A549 (cell line): ENCODE measurements around the gene RBM12. TPM values are rescaled to one million over a fixed set of nuclear protein-coding genes. Genes with fewer than 3 reads are reported as not detected.

Experiments
- ATAC-seq, 2 experiments: fragments of 200-7000 bp in 1 of 2; fragments of >200 bp in 1 of 2; cut with Nextera tagmentation in 1 of 2; cut with Tn5 transposase in 1 of 2; 3 replicates each; pipeline versions ENCODE4 v1.8.0 to v1.9.1; 2018 to 2020; ENCODE audit warnings: mild to moderate bottlenecking in 1 of 2, moderate library complexity in 1 of 2
- CTCF ChIA-PET: fragments of 300-600 bp; sonication (Branson Sonifier 250); formaldehyde crosslinking; extraction: SDS; loops from one replicate; lab custom pipeline; 2021; ENCODE audit warnings: antibody characterized with exemption, inconsistent platforms; lab: Yijun Ruan, JAX
- POLR2A ChIA-PET: fragments of 350-600 bp; formaldehyde crosslinking; extraction: SDS; loops from one replicate; lab custom pipeline; 2021; ENCODE audit warnings: antibody characterized with exemption, inconsistent platforms; lab: Yijun Ruan, JAX
- DNase-seq, 2 experiments: peaks; one replicate each; pipeline versions ENCODE4 v3.0.0 to v3.0.0-alpha.2; 2011 to 2016; ENCODE audit warnings: low read depth in 1 of 2, low spot score in 1 of 2
- FAIRE-seq: peaks from 2 replicates; lab custom pipeline; 2011; peaks lifted over from hg19 to GRCh38; lab: Jason Lieb, UNC
- H3K27ac ChIP-seq, 2 experiments: fragments of >200 bp; sonication (Bioruptor Twin); formaldehyde crosslinking; 3 replicates each; pipeline ENCODE4 v1.5.1; 2016 to 2017
- H3K4me1 ChIP-seq: fragments of >200 bp; sonication (Bioruptor Twin); formaldehyde crosslinking; 3 replicates; pipeline ENCODE4 v1.6.1; 2016
- H3K4me2 ChIP-seq: fragments of >200 bp; sonication (Bioruptor Twin); formaldehyde crosslinking; 3 replicates; pipeline ENCODE4 v1.6.1; 2016
- H3K4me3 ChIP-seq: fragments of >200 bp; sonication (Bioruptor Twin); formaldehyde crosslinking; 3 replicates; pipeline ENCODE4 v1.5.1; 2016
- H3K9me3 ChIP-seq: fragments of >200 bp; sonication (Bioruptor Twin); formaldehyde crosslinking; 3 replicates; pipeline ENCODE4 v1.6.1; 2016
- CEBPB ChIP-seq, 2 experiments: fragments of >200 bp in 1 of 2; sonication (Bioruptor Twin) in 1 of 2; formaldehyde crosslinking in 1 of 2; IDR thresholded peaks; 2 replicates each; pipeline ENCODE4 v1.6.1; 2012 to 2016
- EHMT2 ChIP-seq: fragments of 200-600 bp; sonication (generic); IDR thresholded peaks from 2 replicates; pipeline ENCODE4 v1.6.1; 2016; ENCODE audit warnings: antibody characterized with exemption, low read depth, mild to moderate bottlenecking, moderate library complexity
- FOSB ChIP-seq: fragments of 250-450 bp; sonication (Bioruptor Pico); IDR thresholded peaks from 2 replicates; pipeline ENCODE4 v1.5.0; 2020; ENCODE audit warnings: mild to moderate bottlenecking, moderate library complexity
- HEYL ChIP-seq: fragments of 250-450 bp; sonication (Bioruptor Pico); IDR thresholded peaks from 2 replicates; pipeline ENCODE4 v1.8.0; 2021; ENCODE audit warnings: mild to moderate bottlenecking, moderate library complexity
- HOXB13 ChIP-seq: fragments of 250-450 bp; sonication (Bioruptor Pico); IDR thresholded peaks from 2 replicates; pipeline ENCODE4 v1.5.0; 2020; ENCODE audit warnings: low read depth, mild to moderate bottlenecking, moderate library complexity
- HOXB5 ChIP-seq: fragments of 250-450 bp; sonication (Bioruptor Pico); IDR thresholded peaks from 2 replicates; pipeline ENCODE4 v1.5.0; 2020; ENCODE audit warnings: mild to moderate bottlenecking, moderate library complexity
- JUNB ChIP-seq: fragments of >200 bp; sonication (Bioruptor Twin); formaldehyde crosslinking; IDR thresholded peaks from 2 replicates; pipeline ENCODE4 v1.6.1; 2016
- MAZ ChIP-seq: fragments of 150-350 bp; IDR thresholded peaks from 2 replicates; pipeline ENCODE4 v1.6.1; 2014; ENCODE audit warnings: antibody characterized with exemption, low read depth, low read length, borderline replicate concordance
- NFE2L2 ChIP-seq: fragments of 150-350 bp; conservative IDR thresholded peaks from 2 replicates; pipeline ENCODE4 v1.6.1; 2014; ENCODE audit warnings: low read length
- NPAS2 ChIP-seq: fragments of 250-450 bp; sonication (Bioruptor Pico); IDR thresholded peaks from 2 replicates; pipeline ENCODE4 v1.8.0; 2022; ENCODE audit warnings: mild to moderate bottlenecking, moderate library complexity, borderline replicate concordance
- POLR2A ChIP-seq: IDR thresholded peaks from 2 replicates; pipeline ENCODE4 v1.6.1; 2012; ENCODE audit warnings: mild to moderate bottlenecking, low read length
- POLR2AphosphoS2 ChIP-seq: conservative IDR thresholded peaks from 2 replicates; pipeline ENCODE4 v1.6.1; 2012; ENCODE audit warnings: low read length, improper control_type of control experiment, inconsistent platforms
- RARB ChIP-seq: fragments of 250-450 bp; sonication (Bioruptor Pico); IDR thresholded peaks from 2 replicates; pipeline ENCODE4 v1.8.0; 2021; ENCODE audit warnings: mild to moderate bottlenecking, moderate library complexity
- RNF2 ChIP-seq: fragments of 200-600 bp; sonication (generic); IDR thresholded peaks from 2 replicates; pipeline ENCODE4 v1.6.1; 2016; ENCODE audit warnings: low read depth, mild to moderate bottlenecking, antibody characterized with exemption, moderate library complexity, borderline replicate concordance
- ZNF302 ChIP-seq: fragments of 250-450 bp; sonication (Bioruptor Pico); IDR thresholded peaks from 2 replicates; pipeline ENCODE4 v1.9.0; 2021; ENCODE audit warnings: inconsistent platforms, mild to moderate bottlenecking, moderate library complexity
- ZSCAN20 ChIP-seq: fragments of 250-450 bp; sonication (Bioruptor Pico); IDR thresholded peaks from 2 replicates; pipeline ENCODE4 v1.8.0; 2022; ENCODE audit warnings: mild to moderate bottlenecking, moderate library complexity
- WGBS: methylation state at CpG from one replicate; pipeline ENCODE4 v1.1.6; 2017; ENCODE audit errors: missing lambda C conversion rate; 5-methylcytosine and 5-hydroxymethylcytosine counted together
- polyA plus RNA-seq, 4 experiments: library from polyadenylated mRNA; depleted of rRNA in 3 of 4; stranded (reverse); fragments of >200 nt; fragmentation: RNase III in 1 of 4; extraction: RNeasy Plus Mini Kit Qiagen cat#74134 plus additional on column Dnase treatment in 1 of 4; gene quantifications; 2 replicates in 3 of 4; 3 replicates in 1 of 4; pipeline ENCODE4 v1.2.3, GENCODE V29; 2011 to 2017
- TF ChIP-seq, protein P1 (sequence below): fragments of 250-450 bp; sonication (Bioruptor Pico); IDR thresholded peaks from 2 replicates; pipeline ENCODE4 v1.5.0; 2021; ENCODE audit warnings: mild to moderate bottlenecking, moderate library complexity, borderline replicate concordance
- TF ChIP-seq, protein P2 (sequence below): fragments of >200 bp; sonication (Bioruptor Twin); formaldehyde crosslinking; IDR thresholded peaks from 3 replicates; pipeline ENCODE4 v1.6.1; 2016
- TF ChIP-seq, protein P3 (sequence below): fragments of 250-450 bp; sonication (Bioruptor Pico); IDR thresholded peaks from 2 replicates; pipeline ENCODE4 v1.5.0; 2020; ENCODE audit warnings: low read depth, mild to moderate bottlenecking, moderate library complexity

Gene RBM12
- polyA plus RNA-seq, 2 of the 4 experiments (the other 2 are of a cell fraction), result 49.9 to 119 TPM

DNA sequence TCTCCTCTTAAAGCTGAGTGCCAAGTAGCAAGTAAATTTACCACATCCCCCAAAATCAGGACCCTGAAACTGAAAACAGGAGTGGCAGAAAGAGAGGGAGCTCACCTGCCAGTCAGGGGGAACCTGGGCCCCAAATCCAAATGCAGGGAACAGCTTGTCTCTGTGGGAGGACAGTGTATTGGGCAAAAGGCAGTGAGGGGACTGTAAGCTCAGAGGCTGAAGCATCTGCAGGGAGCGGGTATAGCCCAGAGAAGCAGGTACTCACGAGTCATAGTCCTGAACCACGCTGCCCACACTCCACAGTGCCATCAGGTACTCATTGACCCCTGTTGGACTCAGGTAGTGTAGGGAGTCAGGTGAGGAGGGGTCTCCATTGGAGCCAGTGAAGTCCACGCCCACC is 34.1 kb downstream of the RBM12 start:
- peak in 1 of 2 experiments; percentile 16; a peak in 2 of 6 replicates for ATAC-seq
- Histone ChIP-seq H3K4me3 (no peak overlapping the region), H3K4me1 (peaks cover 5% of the 10 kb centered on the region; the same call in 2 of the 3 replicates), H3K4me2 (no peak overlapping the region), H3K27ac (no peak overlapping the region), H3K9me3 (no peaks in the 10 kb centered on the region)
- ChIA-PET CTCF (interaction anchor here (1.2 to 4.8 kb wide), 2 partner anchors 11 to 167 kb away, joined by 3 to 73 read pairs; no protein-coding TSS in a partner anchor), POLR2A (interaction anchor here (1.7 kb wide), 1 partner anchor 11 kb away, joined by 5 read pairs; no protein-coding TSS in a partner anchor)
- no peak for FAIRE-seq
- no peak for DNase-seq
- no peak for TF ChIP-seq EHMT2
- TF ChIP-seq FOSB, result no peak
- TF ChIP-seq RARB, result no peak
- WGBS, result 92% methylated on average over 4 of the region's 4 CpGs

DNA sequence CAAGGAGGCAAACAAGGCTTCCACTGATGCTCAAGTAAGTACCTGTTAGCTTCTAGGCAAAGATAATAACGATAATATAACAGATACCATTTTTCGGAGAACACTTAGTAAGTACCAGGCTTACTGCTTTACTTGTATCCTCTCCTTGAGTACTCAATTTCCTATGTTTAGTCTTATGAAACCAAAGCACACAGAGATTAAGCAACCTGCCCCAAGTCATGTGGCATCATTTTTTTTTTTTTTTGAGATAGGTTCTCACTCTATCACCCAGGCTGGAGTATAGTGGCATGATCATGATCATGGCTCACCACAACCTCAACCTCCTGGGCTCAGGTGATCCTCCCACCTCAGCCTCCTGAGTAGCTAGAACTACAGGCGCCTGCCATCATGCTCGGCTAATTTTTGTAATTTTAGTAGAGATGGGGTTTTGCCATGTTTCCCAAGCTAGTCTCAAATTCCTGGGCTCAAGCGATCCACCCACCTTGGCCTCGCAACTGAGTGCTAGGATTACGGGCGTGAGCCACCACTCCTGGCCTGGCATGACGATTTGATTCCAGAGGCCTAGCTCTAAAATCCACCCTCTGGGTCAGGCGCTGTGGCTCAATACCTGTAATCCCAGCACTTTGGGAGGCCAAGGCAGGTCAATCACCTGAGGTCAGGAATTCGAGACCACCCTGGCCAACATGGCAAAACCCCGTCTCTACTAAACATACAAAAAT is 35.1 kb downstream of the RBM12 start:
- ChIA-PET CTCF (interaction anchor here (0.6 to 4.8 kb wide), 3 partner anchors 10 to 1280 kb away, joined by 3 to 73 read pairs (median 4); no protein-coding TSS in a partner anchor), POLR2A (interaction anchor here (0.5 to 1.7 kb wide), 2 partner anchors 10 to 95 kb away, joined by 3 to 5 read pairs; no protein-coding TSS in a partner anchor)
- FAIRE-seq (no peak), DNase-seq (no peak), ATAC-seq (peak in 1 of 2 experiments; percentile 46; a peak in 1 of 6 replicates)
- no peaks in the 10 kb centered on the region for H3K9me3 ChIP-seq
- H3K27ac ChIP-seq, result no peak overlapping the region
- TF ChIP-seq HEYL (CRISPR knock-in tag), result no peak
- peak; percentile 5 to 31; a peak in 1 of 4 replicates for TF ChIP-seq CEBPB (IDR thresholded peaks at IDR 0.05)
- no peak overlapping the region for H3K4me2 ChIP-seq
- 90% methylated on average over 12 of the region's 12 CpGs for WGBS
- H3K4me1 ChIP-seq, result peaks cover 8% of the 10 kb centered on the region; the same call in 2 of the 3 replicates
- no peak overlapping the region for H3K4me3 ChIP-seq

DNA sequence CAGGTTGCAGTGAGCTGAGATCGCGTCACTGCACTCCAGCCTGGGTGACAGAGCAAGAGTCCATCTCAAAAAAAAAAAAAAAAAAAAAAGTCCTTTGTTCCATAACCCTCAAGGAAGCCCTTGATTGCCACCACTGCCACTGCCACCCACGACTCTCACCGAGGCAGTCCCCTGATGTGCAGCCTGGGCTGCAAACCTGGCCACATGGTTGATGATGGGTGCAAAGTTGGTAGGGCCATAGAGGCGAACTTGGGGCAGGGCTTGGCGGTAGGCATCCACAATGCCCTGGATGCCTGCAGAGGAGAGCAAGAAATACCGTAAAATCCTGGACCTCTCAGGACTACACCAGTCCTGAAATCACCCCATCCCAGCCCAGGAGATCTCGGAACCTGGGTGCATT is 37.6 kb downstream of the RBM12 start:
- POLR2A ChIA-PET, result no interaction called here
- Histone ChIP-seq H3K9me3 (no peaks in the 10 kb centered on the region), H3K4me2 (no peak overlapping the region), H3K27ac (no peak overlapping the region), H3K4me3 (no peak overlapping the region), H3K4me1 (peaks cover 8% of the 10 kb centered on the region; the same call in 2 of the 3 replicates)
- FAIRE-seq (no peak), ATAC-seq (no peak), DNase-seq (no peak)
- CTCF ChIA-PET, result interaction anchor here (1.0 to 1.1 kb wide), 2 partner anchors 8 to 11 kb away, joined by 3 read pairs; no protein-coding TSS in a partner anchor
- TF ChIP-seq JUNB, result no peak
- TF ChIP-seq HOXB13 (CRISPR knock-in tag), result no peak
- no peak for TF ChIP-seq EHMT2
- no peak for TF ChIP-seq ZNF302 (CRISPR knock-in tag)
- TF ChIP-seq, protein P1, sequence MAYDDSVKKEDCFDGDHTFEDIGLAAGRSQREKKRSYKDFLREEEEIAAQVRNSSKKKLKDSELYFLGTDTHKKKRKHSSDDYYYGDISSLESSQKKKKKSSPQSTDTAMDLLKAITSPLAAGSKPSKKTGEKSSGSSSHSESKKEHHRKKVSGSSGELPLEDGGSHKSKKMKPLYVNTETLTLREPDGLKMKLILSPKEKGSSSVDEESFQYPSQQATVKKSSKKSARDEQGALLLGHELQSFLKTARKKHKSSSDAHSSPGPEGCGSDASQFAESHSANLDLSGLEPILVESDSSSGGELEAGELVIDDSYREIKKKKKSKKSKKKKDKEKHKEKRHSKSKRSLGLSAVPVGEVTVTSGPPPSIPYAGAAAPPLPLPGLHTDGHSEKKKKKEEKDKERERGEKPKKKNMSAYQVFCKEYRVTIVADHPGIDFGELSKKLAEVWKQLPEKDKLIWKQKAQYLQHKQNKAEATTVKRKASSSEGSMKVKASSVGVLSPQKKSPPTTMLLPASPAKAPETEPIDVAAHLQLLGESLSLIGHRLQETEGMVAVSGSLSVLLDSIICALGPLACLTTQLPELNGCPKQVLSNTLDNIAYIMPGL (CRISPR knock-in tag), result no peak
- TF ChIP-seq NFE2L2, result no peak
- no peak for TF ChIP-seq RNF2
- no peak for TF ChIP-seq POLR2AphosphoS2
- TF ChIP-seq ZSCAN20 (CRISPR knock-in tag), result no peak
- TF ChIP-seq NPAS2 (CRISPR knock-in tag), result no peak
- no peak for TF ChIP-seq MAZ
- TF ChIP-seq, protein P2, sequence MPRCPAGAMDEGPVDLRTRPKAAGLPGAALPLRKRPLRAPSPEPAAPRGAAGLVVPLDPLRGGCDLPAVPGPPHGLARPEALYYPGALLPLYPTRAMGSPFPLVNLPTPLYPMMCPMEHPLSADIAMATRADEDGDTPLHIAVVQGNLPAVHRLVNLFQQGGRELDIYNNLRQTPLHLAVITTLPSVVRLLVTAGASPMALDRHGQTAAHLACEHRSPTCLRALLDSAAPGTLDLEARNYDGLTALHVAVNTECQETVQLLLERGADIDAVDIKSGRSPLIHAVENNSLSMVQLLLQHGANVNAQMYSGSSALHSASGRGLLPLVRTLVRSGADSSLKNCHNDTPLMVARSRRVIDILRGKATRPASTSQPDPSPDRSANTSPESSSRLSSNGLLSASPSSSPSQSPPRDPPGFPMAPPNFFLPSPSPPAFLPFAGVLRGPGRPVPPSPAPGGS, result no peak
- no peak for TF ChIP-seq CEBPB (IDR thresholded peaks at IDR 0.05)
- TF ChIP-seq POLR2A, result no peak
- no peak for TF ChIP-seq HOXB5 (CRISPR knock-in tag)
- TF ChIP-seq, protein P3, sequence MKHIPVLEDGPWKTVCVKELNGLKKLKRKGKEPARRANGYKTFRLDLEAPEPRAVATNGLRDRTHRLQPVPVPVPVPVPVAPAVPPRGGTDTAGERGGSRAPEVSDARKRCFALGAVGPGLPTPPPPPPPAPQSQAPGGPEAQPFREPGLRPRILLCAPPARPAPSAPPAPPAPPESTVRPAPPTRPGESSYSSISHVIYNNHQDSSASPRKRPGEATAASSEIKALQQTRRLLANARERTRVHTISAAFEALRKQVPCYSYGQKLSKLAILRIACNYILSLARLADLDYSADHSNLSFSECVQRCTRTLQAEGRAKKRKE (CRISPR knock-in tag), result no peak
- 96% methylated on average over 8 of the region's 8 CpGs for WGBS
